Left colon (tissue), 2 donors: ENCODE results near the gene RACK1. TPM values are rescaled to one million over a fixed set of nuclear protein-coding genes. Genes with fewer than 3 reads are reported as not detected.
"Not testable (repeated sequence)": the region's sequence is repeated elsewhere in the genome, so short reads cannot be mapped to it uniquely, and the experiment has no call there.

ENCODE experiments used
- ATAC-seq: fragments of 200-7000 bp; cut with Tn5 transposase; one replicate; pipeline ENCODE4 v1.9.1; 2020; ENCODE audit warnings: mild to moderate bottlenecking, moderate library complexity
- DNase-seq, 2 donors: peaks; one replicate each; pipeline ENCODE4 v3.0.0-alpha.2; 2020
- intact Hi-C, 2 donors: fragments of 100-400 bp; cut with DNase I in 1 of 2; cut with micrococcal nuclease in 1 of 2; formaldehyde crosslinking; loops; one replicate each; pipeline versions ENCODE4 v1.11.2 to v1.14.0; 2022; cut with DNase I, micrococcal nuclease
- total RNA-seq, 2 donors: library from RNA; stranded (reverse); fragmentation: NEBNext Ultra II Directional; extraction: Animal tissue kit (Norgen Biotek cat#: 25700); gene quantifications; one replicate each; pipeline ENCODE4 v1.2.1, GENCODE V29; 2021
- donor health status: DM: no; HTN: no; CAD: no.
- donor health status: DM: yes; HTN: yes; CAD: no.

Gene RACK1
- total RNA-seq, 2 donors from 2014 or later = 1,192 to 1,207 TPM

DNA sequence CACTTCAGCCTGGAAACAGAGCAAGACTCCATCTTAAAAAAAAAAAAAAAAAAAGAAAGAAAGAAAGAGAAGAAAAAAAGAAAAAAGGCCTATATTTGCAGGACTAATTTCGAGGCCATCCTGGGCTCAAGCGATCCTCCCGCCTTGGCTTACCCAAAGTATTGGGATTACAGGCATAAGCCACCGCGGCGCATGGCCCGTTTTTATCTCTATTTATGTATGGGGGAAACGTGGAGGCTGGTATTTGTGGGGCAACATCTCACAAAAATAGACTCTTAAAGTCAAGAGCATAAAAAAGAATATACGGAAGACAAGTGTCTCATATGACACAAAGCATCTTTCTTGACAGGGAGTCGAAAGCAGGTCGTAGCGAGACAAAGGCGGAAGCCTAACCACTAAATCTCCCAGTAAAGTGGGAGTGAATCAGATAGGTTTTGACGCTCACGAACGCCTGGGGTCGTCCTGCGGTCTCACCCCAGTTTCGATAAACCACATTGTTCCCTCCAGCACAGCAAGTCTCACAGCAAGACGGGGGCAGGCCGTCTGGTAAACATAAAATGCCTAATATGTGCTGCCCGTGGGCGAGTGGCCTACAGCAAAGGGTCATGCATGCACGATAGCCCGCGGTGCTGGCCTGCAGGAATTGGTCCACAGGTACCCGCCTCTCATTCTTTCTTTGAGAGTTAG, 22.5 kb downstream of the RACK1 start:
- ATAC-seq (no peak), DNase-seq (peak in 1 of 2 donors; percentile 34)
- intact Hi-C loops = no loop called here

- intact Hi-C loops = no loop called here
- ATAC-seq (no peak), DNase-seq (no peak)
Observed at GRCh38 chr5:181220178-181220515, 23.6 kb downstream of the RACK1 start.

GRCh38 chr5:181219262-181220177, 24.2 kb downstream of the RACK1 start:
- intact Hi-C loops = no loop called here
- ATAC-seq (no peak), DNase-seq (no peak)

- DNase-seq = no peak
- intact Hi-C loops = no loop called here
Observed at GRCh38 chr5:181218795-181219124, 24.9 kb downstream of the RACK1 start.

GRCh38 chr5:181217803-181218062, 26.0 kb downstream of the RACK1 start:
- ATAC-seq (peak; percentile 13), DNase-seq (peak in 1 of 2 donors; percentile 46)
- intact Hi-C loops = no loop called here

More at GRCh38 chr5:181218795-181219124, 24.9 kb downstream of the RACK1 start:
- no peak for ATAC-seq

DNA sequence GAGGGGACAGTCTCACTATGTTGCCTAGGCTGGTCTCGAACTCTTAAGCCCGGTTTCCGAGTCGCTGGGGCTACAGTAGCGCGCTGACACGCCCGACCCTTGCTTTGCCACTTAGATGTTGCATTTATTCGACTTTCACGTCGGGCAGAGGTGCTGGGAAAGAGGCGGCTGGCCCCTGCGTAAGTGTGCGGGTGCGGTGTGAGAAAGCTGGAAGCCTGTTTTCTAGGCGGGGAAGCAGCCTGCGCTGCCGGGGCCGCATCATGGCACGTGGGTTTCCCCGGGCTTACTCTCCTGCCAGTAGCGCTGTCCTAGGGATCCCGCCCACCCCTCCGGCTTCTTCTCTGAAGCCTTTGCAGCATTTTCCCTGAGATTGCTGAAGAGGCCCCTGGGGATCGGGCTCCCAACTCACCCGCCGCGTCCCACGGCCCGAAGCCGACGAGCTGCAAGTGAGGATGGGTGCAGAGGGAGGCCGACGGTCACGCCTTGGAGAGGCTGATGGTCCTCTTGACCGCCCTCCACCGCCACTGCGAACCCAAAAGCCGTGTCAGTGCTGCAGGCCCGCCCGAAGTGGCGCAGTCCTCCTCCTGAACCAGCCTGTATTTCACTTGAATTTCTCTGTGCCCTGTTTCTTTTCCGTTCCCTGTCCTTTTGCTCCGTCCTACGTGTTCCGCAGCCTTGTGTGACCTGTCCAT, 26.4 kb downstream of the RACK1 start:
- ATAC-seq = peak; percentile 27
- DNase-seq = peak in 1 of 2 donors; percentile 56
- intact Hi-C loops = no loop called here

DNA sequence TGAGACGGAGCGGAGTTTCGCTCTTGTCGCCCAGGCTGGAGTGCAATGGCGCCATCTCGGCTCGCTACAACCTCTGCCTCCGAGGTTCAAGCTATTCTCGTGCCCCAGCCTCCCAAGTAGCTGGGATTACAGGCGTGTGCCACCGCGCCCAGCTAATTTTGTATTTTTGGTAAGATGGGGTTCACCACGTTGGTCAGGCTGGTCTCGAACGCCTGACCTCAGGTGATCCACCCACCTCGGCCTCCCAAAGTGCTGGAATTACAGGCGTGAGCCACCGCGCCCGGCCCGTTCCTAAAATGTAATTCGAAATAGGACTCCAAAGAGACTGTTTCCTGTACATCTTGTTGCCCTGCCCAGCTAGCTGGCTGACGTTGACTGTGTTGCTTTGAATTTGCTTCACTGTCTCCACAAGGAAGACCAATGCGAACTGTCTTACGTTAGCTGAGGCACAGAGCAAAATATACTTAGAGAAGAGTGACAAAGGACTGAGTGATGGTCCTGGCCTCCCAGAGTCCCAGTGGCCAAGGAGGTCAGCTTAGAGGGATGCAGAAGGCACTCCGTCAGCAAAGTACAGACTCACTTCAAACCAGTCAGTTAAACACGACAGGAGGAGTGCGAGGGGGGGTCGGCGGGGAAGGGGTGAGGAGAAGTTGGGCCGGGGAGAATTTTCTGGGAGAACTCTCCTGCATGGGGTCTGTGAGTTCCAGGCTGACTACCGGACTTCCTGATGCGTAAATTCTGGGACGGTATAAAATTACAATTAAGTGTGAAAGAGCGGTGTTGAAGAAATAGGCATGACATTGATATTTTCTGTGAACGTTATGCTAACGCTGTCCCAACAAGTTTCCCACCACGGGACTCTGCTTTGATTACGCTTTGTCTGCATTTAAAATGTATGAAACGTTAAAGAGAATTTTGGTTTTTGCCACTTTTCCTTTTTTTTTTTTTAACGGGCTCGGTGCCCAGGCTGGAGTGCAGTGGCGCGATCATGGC, 27.4 kb downstream of the RACK1 start:
- DNase-seq (no peak), ATAC-seq (no peak)

GRCh38 chr5:181214249-181214648, 29.5 kb downstream of the RACK1 start:
- ATAC-seq, DNase-seq, intact Hi-C loops: not testable (repeated sequence)

More for the DNA sequence above, 27.4 kb downstream of the RACK1 start:
- intact Hi-C loops = no loop called here

- no peak for DNase-seq
- ATAC-seq = no peak
- intact Hi-C loops = no loop called here
Observed at GRCh38 chr5:181212934-181213333, 30.8 kb downstream of the RACK1 start.

- DNase-seq (no peak), ATAC-seq (no peak)
- intact Hi-C loops = no loop called here
Observed at GRCh38 chr5:181212080-181212479, 31.6 kb downstream of the RACK1 start.

GRCh38 chr5:181211208-181211607, 32.5 kb downstream of the RACK1 start:
- ATAC-seq = no peak
- no peak for DNase-seq
- intact Hi-C loops = no loop called here

DNA sequence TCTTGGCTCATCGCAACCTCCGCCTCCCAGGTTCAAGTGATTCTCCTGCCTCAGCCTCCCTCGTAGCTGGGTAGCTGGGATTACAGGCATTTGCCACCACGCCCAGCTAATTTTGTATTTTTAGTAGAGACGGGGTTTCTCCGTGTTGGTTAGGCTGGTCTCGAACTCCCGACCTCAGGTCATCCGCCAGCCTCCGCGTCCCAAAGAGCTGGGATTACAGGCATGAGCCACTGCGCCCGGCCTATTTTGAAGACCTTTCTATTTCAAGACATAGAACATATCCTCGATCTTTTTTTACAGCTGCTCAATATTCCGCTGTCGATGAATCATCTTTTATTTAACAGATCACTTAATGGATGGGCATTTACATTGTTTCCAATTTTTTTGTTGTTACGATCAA, 33.0 kb downstream of the RACK1 start:
- ATAC-seq, DNase-seq, intact Hi-C loops: not testable (repeated sequence)

DNA sequence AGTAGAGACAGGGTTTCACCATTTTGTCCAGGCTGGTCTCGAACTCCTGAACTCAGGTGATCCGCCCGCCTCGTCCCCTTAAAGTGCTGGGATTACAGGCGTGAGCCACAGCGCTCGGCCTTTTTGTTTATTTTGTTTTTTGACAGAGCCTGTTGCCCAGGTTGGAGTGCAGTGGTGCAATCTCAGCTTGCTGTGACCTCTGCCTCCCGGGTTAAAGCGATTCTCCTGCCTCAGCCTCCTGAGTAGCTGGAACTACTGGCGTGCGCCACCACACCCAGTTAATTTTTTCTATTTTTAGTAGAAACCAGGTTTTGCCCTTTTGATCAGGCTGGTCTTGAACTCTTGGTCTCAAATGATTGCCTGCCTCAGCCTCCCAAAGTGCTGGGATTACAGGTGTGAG, 33.6 kb downstream of the RACK1 start:
- not testable (repeated sequence) for DNase-seq, ATAC-seq

GRCh38 chr5:181209006-181209405, 34.7 kb downstream of the RACK1 start:
- ATAC-seq, DNase-seq, intact Hi-C loops: not testable (repeated sequence)

More for the DNA sequence above, 33.6 kb downstream of the RACK1 start:
- intact Hi-C loops = not testable (repeated sequence)

GRCh38 chr5:181207960-181208253, 35.8 kb downstream of the RACK1 start:
- intact Hi-C loops = no loop called here
- DNase-seq (no peak), ATAC-seq (no peak)

- peak; percentile 37 for ATAC-seq
- DNase-seq = peak in 1 of 2 donors; percentile 72
- intact Hi-C loops = no loop called here
Observed at GRCh38 chr5:181207214-181207959, 36.3 kb downstream of the RACK1 start.

DNA sequence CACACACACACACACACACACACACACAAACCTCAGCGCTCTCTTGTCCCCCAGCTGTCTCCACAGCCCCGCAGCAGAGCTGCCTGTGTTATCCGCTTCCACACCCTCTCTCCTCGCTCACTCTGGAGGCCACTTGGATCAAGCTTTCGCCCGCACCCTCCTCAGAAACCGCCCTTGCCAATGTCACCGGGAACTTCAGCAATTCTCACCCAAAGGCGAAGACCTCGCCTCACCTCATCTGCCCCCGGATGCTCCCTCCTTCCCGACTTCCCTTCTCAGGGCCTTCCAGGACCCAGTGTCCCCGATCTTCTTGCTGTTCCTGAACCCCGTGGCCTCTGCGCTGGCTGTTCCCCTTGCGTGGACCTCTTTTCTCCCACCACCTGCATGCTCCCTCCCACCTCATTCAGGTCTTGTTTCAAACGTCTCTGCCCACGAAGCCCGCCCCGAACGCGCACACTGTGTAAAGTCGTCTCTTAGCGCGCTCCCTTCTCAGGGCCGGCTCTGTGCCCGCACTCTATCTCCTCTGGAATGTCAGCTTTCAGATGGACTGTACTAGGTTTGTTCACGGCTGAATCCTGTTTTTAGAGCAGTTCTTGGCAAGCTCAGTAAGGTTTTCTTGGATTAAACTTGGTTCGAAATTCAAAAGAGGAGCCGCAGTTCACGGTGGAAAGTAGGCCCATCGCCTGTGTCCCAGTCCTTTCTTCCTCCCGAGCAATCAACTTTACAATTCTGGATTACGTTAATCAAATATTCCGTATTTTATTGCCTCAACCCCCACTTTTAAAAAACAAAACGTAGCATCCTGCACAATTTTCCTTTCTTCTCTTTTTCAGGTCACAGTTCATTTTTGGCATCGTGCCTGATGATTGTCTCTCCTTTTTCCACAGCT, 37.7 kb downstream of the RACK1 start:
- ATAC-seq (no peak), DNase-seq (no peak)
- intact Hi-C loops = no loop called here
